NCI-H2227 (cell line): Measurements from ENCODE around the gene PCNX3.
A peak's percentile ranks its signal among the peaks of the same experiment; 100 is the strongest.
"Not testable (repeated sequence)": the region's sequence is repeated elsewhere in the genome, so short reads cannot be mapped to it uniquely, and the experiment has no call there.

Experiments used
- DNase-seq: peaks from one replicate; lab custom pipeline; 2025; ENCODE audit not compliant: unreplicated experiment; lab: John Stamatoyannopoulos, UW

Gene PCNX3

DNA sequence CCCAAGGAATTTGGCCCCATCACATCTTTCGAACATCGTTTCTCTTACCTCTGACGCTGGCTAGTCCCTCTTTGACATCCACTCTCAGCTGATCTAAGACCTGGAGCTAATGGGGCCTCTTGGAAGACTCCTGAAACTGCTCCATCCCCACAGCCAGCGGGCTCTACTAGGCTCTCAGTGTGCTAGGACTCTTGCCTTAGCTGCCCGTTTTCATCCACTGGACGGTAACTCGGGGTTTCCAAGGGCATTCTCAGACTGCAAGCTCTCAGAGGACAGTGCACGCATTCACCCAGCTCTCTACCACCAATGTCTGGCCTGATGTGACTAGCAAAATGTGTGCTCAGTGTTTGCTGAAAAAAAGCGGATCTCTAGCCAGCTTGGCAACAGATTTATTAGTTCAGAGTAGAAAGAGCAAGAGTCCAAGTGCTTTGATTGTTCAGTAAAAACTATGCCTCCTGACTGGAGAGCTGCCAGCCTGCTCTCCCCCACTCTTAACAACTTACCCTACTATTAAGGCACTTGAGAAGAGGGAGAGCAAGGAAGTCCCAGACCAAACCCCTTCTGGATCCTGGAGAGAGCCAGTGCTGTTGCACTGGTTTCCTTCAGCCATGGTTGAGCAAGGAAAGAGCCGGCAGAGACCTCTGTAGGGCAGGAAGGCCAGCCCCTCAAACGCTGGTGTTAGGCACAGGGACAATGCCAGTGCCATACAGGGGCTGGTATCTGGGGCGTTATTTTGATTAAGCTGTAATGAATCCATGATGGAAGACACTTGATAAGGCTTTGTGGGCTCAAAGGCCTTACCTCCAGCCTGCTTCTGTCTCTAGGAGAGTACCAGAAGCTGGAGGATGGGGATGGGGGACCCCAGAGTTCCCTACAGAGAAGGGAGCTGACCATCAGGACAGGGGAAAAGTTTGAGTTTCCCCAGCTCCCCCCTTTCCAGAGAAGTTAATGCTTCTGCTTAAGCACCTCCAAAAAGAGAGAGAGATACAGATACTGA lies 38.0 kb downstream of the PCNX3 start:
- DNase-seq, result peak; percentile 82

DNA sequence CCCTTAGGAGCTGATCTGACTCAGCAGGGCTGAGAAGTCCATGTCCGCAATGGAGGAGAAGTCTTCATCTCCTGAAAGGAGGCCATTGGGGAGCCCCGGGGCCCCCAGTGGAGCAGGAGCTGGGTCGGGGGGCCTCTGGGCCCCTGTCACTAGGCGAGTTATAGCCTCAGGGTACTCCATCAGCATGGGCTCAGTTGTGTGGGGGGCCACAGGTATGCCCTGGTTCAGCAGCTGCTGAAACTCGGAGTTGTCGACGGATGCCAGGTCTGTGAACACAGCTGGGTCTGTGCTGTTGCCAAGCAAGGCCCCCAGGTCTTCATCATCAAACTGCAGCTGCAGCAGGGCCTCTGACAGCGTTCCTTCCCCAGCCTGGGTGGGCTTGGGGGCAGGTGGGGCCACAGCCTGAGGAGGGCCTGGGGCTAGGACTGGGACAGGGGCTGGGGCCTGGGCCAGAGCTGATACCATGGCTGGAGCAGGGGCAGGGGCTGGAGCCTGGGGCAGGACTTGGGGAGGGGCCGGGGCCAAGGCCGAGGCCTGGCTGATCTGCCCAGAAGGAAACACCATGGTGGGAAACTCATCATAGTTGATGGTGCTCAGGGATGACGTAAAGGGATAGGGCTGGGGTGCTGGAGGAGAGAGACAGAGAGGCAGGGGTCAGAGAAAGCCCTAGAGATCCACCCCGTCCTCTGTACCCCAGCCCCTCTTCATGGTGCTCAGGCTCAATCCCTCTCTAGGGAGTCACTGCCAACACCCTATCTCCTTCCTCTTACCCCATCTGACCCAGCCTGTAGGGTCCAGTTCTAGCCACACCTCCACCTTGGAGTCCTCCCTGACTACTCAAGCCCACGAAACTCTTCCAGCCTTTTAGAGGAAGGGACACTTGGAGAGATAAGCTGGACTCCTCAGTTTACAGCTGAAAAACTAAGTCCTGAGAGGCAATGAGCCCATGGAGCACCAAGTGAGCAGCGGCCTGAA lies 39.1 kb downstream of the PCNX3 start:
- DNase-seq, result no peak

DNA sequence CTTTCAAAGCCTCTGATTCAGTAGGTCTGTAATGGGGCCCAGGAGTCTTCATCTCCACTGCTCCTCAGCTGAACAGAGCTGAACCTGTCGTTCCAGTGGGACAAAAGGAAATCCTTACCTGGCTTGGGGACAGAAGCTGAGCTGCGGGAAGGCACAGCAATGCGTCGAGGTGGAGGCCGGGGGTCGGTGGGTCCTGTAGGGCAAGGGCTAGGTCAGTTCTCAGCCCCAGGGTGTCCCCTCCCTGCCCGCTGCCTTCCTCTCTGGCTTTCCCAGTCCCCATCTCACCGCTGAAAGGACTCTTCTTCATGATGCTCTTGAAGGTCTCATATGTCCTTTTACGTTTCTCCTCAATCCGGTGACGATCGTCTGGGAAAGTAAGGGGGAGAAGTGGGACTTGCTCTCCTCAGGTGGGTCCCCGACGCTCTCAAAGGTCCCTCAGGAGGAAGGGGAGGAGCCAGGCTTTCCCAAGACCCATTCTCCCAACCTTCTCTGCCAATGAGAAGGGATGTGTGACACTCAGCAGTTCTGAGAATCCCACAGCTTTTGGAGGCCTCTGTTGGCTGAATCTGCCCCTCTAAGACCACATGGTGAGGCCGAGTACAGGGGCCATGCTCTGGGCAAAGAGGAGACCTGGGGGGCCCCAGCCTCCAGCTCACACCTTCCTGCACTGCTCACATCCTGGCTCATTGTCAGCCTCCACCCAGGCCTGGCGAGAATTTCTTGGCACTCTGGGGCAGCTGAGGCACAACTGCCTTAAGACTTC lies 40.2 kb downstream of the PCNX3 start:
- no peak for DNase-seq

DNA sequence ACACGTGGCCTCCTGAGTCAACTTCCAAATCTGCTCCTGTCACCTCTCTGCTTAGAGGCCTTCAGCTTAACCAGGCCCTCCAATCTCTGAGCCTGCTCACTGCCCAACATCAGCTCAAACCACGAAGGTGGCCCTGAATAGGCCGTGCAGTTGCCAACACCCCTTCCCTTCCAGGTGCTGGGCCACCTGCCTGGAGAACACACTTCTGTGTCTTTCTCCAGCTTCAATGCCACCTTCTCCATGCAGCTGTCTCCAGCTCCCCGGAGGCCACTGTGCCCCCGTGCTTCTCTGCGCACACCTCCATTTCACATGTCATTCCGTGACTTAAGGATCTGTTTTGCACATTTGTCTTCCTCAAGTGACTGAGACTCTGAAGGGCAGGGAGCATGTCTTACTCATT lies 41.9 kb downstream of the PCNX3 start:
- no peak for DNase-seq

DNA sequence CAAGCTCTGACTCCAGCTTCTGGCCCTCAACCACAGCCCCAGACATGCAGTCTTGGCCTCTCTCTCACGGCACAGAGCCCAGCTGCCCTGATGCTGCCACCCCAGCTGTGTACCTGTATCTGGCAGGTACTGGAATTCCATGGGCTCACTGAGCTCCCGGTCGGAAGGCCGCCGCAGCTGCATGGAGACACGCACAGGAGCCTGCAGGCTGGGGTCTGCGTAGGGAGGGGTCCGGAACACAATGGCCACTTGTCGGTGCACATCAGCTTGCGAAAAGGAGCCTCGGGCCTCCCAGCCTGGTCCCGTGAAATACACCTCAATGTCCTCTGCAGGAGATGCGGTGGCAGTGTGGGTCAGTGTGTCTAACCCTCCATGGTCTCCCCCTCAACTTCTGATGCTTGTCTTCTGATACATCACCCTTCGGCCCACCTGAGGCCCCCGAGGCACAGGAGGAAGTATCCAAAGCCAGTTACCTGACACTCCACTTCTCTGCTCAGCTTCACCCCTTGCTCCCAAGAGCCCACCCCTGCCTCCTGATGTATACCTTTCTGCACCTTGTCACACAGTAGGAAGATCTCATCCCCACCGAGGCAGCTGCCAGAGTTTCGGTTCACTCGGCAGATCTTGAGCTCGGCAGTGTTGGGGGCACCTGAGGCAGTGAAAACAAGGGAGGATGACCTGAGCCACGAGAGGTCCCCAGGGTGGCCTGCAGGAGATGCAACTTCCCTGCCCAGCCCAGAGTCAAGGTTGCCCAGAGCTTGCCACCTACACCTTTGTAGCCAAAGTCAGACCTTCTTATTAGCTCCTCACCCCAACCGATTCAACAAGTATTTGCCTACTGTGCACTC lies 42.8 kb downstream of the PCNX3 start:
- no peak for DNase-seq

DNA sequence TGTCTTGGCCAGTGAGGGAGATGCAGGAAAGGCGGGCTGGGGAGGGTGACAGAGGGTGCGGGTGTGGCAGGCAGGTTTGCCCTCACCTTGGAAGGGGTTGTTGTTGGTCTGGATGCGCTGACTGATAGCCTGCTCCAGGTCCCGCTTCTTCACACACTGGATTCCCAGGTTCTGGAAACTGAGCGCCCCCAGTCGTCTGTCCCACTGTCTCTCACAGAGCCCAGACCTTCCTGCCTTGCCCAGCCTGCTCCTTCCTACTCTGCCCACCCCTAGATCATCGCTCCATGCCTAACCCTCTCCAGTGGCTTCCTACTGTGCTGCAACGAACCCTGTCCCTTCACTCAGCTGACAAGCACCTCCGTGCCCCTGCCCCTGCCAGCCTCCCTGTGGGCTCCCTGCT lies 44.5 kb downstream of the PCNX3 start:
- no peak for DNase-seq

DNA sequence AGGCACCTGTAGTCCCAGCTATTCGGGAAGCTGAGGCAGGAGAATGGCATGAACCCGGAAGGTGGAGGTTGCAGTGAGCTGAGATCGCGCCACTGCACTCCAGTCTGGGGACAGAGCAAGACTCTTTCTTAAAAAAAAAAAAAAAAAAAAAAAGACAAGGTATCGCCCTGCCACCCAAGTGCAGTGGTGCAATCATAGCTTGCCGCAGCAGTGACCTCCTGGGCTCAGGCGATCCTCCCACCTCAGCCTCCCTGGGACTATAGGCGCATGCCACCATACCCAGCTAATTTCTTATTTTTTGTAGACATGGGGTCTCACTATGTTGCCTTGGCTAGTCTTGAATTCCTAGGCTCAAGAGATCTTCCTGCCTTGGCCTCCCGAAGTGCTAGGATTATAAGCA lies 45.3 kb downstream of the PCNX3 start:
- not testable (repeated sequence) for DNase-seq

DNA sequence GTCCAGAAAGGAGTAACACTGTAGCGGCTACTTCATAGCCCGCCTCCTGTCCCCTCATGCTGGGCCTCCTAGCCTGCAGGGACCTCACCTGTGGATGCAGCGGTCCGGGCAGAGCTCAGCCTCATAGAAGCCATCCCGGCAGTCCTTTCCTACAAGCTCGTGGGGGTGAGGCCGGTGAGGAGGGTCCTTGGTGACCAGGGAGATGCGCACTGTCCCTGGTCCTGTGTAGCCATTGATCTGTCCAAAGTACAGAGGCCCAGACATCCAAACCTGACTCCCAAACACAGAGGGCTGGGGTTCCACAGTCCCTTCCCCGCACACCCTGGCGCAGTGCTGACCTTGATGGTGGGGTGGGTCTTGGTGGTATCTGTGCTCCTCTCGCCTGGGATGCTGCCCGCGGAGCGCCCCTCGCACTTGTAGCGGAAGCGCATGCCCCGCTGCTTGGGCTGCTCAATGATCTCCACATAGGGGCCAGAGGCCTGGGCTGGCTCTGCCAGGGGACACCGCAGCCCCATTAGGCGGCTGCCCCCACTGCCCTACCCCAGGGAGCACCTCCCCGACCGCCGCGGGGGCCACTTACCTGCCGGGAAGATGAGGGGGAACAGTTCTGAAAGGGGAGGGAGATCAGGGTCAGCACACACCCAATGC lies 46.1 kb downstream of the PCNX3 start:
- DNase-seq, result peak; percentile 33

DNA sequence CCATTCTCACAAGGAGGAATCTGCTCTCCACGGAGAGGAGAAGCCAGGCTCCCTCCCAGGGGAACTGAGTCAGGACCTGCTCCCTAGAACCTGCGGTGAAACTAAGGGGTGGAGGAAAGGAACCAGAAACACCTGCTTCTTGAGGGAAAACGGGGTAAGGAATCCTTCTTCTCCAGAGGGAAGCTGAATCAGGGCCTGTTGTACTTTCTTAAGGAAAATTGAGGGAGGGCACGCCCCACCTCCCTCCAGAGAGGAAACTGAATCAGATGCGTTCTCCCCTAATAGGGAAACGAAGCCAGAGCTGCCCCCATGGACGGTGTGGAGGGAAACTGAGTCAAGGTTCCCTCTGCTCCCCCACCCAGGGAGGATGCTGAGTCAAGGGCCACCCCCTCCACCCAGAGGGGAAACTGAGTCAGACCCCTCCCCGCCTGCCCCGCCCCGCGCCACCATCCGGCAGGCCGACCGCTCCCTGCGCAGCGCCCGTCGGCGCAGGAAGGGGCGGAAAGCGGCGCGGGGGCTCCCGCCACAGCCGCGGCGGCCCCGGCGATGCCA lies 46.7 kb downstream of the PCNX3 start:
- DNase-seq, result no peak

DNA sequence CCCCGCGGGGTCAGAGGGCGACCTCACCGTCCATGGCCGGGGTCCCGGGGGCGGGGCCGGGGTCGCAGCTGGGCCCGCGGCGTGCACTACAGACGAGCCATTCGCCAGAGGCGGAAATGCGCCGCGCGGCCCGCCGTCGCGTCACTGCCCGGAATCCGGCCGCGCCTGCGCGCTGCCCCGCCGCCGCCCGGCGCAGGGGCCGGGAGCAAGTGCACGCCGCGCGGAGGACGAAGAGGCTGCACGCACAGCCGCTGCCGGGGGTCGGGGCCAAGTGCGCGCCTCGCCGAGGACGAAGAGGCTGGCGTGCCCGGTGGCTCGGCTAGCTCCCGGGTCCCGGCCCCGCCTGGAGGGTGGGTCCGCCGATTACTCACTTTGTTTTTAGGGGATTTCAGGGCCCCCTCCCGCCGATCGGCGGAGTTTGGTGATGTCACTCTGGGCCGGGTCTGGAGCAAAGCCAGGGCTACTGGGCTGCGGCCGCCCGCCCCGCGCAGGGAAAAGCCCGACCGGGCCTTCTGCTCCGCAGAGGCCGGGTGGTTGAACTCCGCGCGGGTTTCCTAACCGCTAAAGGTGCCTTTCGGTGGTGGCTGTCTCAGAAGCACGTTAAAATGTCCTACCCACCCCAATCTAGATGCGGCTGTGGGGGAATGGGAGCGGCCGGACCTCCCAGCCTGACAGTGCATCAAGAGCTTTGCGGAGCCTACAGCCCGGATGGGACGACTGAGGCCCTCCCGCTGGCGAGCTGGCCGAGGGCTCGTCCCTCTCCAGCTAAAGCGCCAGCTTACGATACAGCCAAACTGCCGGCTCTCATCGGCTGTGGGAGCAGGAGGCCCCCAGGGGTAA lies 47.4 kb downstream of the PCNX3 start, which contains the start of gene RELA:
Gene RELA (minus strand): TSS at position 118 of the 840 bp plus-strand sequence. CDS start 84 bp downstream, at position 34.
- DNase-seq, result peak; percentile 94

DNA sequence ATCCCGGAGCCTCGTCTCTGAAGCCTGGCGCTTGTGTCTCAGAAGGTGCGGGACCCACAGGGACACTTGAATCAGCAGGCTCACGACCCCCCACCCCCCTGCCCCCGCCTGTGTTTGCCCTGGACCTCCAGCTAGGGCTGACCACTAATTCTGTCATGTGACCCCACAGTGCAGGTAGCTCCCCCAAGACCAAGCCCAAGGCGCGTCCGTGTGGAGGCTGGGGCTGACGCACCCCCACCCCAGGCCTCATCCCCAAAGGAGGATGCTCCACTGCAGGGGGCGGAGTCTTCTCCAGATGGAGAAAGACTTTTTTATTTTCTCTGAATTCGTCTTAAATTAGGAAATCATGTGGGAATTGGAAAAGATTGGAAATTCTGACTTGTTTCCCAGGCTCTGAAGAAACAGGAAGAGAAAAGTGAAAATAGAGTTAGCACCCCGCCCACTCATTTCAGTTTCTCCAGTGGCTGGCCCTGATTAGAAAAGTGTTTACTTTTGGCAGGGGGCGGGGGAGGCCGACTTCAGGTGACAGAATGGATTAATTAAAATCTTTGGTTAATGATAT lies 48.1 kb downstream of the PCNX3 start:
- peak; percentile 56 for DNase-seq

DNA sequence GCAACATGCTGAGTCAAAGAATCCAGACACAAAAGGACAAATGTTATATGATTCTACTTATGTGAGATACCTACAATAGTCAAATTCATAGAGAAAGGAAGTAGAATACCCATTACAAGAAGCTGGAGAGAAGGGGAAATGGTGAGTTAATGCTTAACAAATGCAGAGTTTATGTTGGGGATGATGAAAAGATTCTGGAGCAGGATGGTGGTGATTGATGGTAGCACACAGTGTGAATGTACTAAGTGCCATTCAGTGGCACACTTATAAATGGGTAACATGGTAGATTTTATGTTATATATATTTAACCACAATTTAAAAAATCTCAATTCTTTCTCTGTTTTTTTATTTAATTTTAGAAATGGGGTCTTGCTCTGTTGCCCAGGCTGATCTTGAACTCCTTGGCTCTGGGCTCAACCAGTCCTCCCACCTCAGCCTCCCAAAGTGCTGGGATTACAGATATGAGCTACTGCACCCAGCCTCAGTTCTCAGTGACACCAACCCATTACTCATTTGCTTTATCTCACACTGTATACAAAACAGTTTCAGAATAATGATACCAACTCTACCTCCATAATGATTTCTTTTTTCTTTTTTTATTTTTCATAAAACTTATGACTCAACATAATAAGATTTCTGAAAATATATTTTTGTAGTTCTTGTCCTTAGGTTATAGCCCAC lies 56.7 kb downstream of the PCNX3 start:
- no peak for DNase-seq

DNA sequence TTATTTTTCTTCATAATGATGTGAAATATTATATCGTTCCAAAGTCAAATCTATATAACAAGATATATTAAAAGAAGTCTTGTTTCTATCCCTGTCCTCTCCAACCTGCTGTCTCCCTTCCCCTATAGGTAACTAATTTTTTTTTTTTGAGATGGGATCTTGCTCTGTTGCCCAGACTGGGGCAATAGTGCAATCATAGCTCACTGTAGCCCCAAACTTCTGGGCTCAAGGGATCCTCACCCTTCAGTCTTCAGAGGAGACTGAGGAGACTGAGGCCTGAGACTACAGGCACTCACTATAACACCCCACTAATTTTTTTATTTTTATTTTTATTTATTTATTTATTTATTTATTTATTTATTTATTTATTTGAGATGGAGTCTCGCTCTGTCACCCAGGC lies 57.4 kb downstream of the PCNX3 start:
- DNase-seq, result no peak

DNA sequence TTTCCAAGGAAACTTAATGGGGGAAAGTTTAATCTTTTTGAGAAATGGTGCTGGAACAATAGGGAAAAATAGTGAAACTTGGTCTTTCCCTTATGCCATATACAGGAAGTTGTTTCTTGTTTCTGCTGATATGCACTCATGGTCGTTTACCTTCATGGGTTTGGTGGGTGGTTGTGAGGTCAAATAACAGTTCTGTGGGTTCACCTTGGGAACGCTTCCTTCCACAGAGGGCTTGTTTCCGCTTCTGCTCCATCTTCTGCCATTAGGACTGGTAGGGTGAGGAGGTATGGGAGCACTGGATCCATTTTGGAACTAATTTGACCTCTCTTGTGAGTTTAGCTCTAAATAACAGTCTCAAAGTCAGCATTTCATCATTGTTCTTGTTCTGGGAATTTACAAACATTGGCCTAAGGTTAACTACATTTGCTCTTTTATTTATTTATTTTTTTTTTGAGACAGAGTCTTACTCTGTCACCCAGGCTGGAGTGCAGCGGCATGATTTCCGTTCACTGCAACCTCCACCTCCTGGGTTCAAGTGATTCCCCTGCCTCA lies 64.7 kb downstream of the PCNX3 start:
- DNase-seq, result no peak

DNA sequence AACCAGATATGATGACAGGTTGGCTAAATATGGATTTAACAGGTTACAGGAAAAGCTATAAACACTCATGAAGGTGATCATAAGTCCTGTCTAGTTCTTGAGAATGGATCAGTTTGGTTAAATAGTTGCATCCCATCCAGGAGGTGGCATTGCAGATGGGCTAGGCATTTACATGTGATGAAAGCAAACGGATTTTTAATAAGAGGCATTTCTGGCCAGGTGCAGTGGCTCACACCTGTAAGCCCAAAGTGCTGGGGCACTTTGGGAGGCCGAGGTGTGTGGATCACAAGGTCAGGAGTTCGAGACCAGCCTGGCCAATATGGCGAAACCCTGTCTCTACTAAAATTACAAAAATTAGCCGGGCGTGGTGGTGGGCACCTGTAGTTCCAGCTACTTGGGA lies 67.9 kb downstream of the PCNX3 start:
- not testable (repeated sequence) for DNase-seq

DNA sequence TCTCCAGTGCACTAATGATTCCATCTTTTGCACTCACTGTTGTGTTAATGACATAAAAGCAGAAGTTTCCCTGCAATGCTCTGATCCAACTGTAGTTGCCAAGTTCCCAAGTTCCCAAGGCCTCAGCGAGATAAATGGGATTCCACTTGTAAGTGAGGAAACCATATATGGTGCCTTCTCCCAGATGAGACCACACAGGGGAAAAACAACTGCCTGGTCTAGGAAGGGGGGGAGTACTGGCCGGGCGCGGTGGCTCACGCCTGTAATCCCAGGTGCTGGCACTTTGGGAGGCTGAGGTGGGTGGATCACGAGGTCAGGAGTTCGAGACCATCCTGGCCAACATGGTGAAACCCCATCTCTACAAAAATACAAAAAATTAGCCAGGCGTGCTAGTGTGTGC lies 70.4 kb downstream of the PCNX3 start:
- no peak for DNase-seq
